Activated CD8-positive, alpha-beta T cell treated with anti-CD3 and anti-CD28 coated beads, Interleukin-2, amount 10 ng/mL, durations not matched to agents 7 days and 5 days (primary cell): ENCODE data around the gene TESPA1. TPM values are rescaled to one million over a fixed set of nuclear protein-coding genes. Genes with fewer than 3 reads are reported as not detected.
"Not testable (repeated sequence)": the region's sequence is repeated elsewhere in the genome, so short reads cannot be mapped to it uniquely, and the experiment has no call there.

Experiments
- ATAC-seq: fragments of 150-1000 bp; cut with Tn5 transposase; one replicate; pipeline ENCODE4 v1.10.0; 2021; ENCODE audit warnings: moderate library complexity
- CTCF ChIA-PET: fragments of 350-600 bp; sonication (Branson Sonifier 250); formaldehyde crosslinking; loops from one replicate; lab custom pipeline; 2021; ENCODE audit warnings: antibody characterized with exemption; lab: Charles Lee
- POLR2A ChIA-PET: fragments of 350-600 bp; sonication (Branson Sonifier 250); formaldehyde crosslinking; loops from one replicate; lab custom pipeline; 2021; ENCODE audit warnings: antibody characterized with exemption; lab: Charles Lee
- DNase-seq: peaks from one replicate; pipeline ENCODE4 v3.0.0-alpha.2; 2020
- H3K27ac Mint-ChIP-seq: one replicate; pipeline ENCODE4 v1.8.0; 2021; ENCODE audit warnings: mild to moderate bottlenecking, mixed read lengths
- H3K27me3 Mint-ChIP-seq: one replicate; pipeline ENCODE4 v1.8.0; 2021; ENCODE audit warnings: low read depth, mixed read lengths
- H3K36me3 Mint-ChIP-seq: one replicate; pipeline ENCODE4 v1.8.0; 2021; ENCODE audit warnings: low read depth, mixed read lengths
- H3K4me1 Mint-ChIP-seq: one replicate; pipeline ENCODE4 v1.8.0; 2021; ENCODE audit warnings: low read depth, mixed read lengths
- H3K4me3 Mint-ChIP-seq: one replicate; pipeline ENCODE4 v1.8.0; 2021; ENCODE audit warnings: mild to moderate bottlenecking, mixed read lengths
- H3K9me3 Mint-ChIP-seq: one replicate; pipeline ENCODE4 v1.8.0; 2022; ENCODE audit warnings: mixed read lengths; ENCODE audit not compliant: insufficient read depth
- total RNA-seq, 2 experiments: library from RNA; stranded (reverse); gene quantifications; one replicate each; pipeline ENCODE4 v1.2.3, GENCODE V29; 2021

Gene TESPA1
- total RNA-seq, 2 experiments from 2014 or later: 81.0 to 84.6 TPM

DNA sequence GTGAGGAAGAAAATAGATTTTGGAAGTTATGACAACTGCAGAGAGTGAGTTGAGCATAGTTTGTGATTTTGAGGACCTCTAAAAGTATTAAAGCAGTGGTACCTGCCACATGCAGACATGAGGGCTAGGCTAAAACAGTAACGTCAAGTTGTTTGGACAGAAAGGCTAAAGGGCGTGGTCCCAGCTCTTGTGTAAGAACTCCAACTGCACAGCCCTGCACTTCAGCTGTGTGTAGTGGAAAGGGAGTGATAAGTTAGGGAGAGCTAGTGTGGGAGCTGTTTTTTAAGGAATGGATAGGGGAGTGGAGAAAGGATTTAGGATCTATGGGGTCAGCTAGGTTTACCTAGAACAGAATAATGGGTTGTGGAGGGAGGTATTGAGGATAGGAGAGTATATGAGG, 39.5 kb downstream of the TESPA1 start:
- Mint-ChIP-seq H3K36me3 (peaks cover 32% of the 10 kb centered on the region), H3K4me3 (no peak overlapping the region), H3K4me1 (peaks cover 5% of the 10 kb centered on the region), H3K27me3 (no peaks in the 10 kb centered on the region), H3K27ac (no peak overlapping the region), H3K9me3 (no peaks in the 10 kb centered on the region)
- ATAC-seq (no peak), DNase-seq (no peak)
- ChIA-PET POLR2A (no interaction called here), CTCF (no interaction called here)

DNA sequence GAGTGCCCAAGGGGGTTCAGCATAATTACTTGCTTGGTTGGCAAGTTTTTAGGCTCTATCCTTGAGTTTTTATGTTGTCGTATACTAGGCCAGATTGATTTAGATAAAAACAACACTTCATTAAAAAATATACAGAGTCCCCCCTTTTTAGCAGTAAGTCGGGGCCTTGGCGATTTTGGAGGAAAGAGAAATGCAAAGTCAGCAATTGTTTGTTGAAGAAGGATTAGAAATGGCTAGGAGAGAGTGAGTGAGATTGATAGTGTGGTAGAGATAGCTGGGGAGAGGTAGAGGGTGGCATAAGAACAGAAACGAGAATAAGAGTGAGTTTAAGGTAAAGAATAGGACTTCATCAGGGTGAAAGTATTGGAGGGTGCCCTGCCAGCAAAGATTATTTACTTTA, 41.3 kb downstream of the TESPA1 start:
- POLR2A ChIA-PET: not testable (repeated sequence)
- CTCF ChIA-PET: interaction anchor here (1.3 kb wide), 1 partner anchor 194 kb away, joined by 3 read pairs; no protein-coding TSS in a partner anchor

DNA sequence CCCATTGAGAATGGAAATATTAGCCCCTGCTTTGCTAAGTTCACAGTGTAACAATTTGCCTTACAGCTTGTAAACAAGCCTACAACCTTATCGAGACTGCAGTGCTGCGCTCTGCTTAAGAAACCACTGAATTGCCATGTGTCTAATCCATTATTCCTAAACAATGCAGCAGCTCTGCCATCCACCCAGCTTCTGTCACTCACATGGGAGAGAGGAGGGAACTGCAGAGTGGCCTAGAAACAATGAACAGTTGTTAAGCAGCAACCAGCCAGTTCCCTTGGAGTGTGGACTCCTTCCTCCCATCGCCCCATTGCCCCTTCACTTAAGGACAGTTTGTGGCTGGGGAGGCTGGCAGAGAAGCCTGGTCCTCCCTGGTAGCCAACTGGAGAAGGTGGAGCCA, 42.9 kb downstream of the TESPA1 start:
- no peak for ATAC-seq
- Mint-ChIP-seq H3K9me3 (peaks cover 1% of the 10 kb centered on the region), H3K4me1 (peaks cover 4% of the 10 kb centered on the region), H3K27ac (no peak overlapping the region), H3K36me3 (peaks cover 12% of the 10 kb centered on the region), H3K4me3 (no peak overlapping the region), H3K27me3 (no peaks in the 10 kb centered on the region)
- ChIA-PET CTCF (interaction anchor here (1.2 to 2.2 kb wide), 3 partner anchors 16 to 217 kb away, joined by 3 to 4 read pairs (median 4); no protein-coding TSS in a partner anchor), POLR2A (no interaction called here)
- no peak for DNase-seq

More for the DNA sequence above, 41.3 kb downstream of the TESPA1 start:
- not testable (repeated sequence) for H3K4me1 Mint-ChIP-seq, H3K4me3 Mint-ChIP-seq, DNase-seq, H3K9me3 Mint-ChIP-seq, H3K27ac Mint-ChIP-seq, ATAC-seq, H3K27me3 Mint-ChIP-seq
- peaks cover 18% of the 10 kb centered on the region for H3K36me3 Mint-ChIP-seq

DNA sequence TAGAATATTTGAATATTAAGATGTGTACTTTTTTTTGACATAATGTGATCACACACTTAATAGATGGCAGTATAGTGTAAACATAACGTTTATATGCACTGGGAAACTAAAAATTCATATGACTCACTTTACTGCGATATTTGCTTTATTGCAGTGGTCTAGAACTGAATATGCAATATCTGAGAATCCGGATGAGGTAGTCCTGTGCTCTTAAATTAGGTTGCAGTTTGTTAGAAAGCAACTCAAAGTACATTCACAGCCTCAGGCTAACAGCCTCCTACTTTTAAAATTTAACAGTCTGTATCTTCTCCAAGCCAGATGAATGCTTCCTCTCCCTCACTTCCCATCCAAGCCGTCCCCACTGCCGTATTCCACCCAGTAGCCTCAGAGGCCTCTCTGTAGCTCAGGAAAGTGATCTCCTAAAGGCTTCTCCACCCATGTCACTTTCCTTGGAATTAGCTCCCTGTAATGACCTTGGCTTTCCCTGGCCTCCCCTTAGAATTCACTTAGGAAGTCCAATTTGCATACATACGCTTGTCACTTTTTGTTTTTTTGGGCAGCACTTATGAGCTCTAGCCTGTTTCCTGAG, 43.7 kb downstream of the TESPA1 start:
- Mint-ChIP-seq H3K9me3 (peaks cover 9% of the 10 kb centered on the region), H3K27ac (no peak overlapping the region), H3K4me1 (peaks cover 12% of the 10 kb centered on the region), H3K27me3 (no peaks in the 10 kb centered on the region), H3K4me3 (no peak overlapping the region), H3K36me3 (peaks cover 20% of the 10 kb centered on the region)
- no peak for ATAC-seq
- ChIA-PET CTCF (interaction anchor here (1.2 to 2.2 kb wide), 3 partner anchors 16 to 216 kb away, joined by 3 to 4 read pairs (median 4); no protein-coding TSS in a partner anchor), POLR2A (no interaction called here)
- no peak for DNase-seq

DNA sequence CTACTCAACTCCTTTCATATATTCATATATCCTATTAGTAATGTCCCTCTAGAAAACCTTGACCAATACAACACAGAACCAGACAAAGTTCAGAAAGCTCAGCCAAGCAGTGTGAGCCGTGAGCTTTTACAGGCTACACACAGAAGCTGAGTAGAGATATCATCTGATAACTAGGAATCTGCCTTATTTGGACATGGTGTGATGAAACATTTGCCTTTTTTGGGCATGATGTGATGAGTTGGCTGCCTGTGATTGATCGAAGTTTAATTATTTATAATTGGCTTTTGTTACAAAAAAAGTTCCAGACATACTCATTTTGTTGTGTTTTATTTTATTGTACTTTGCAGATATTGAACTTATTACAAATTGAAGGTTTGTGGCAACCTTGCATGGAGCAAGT, 46.6 kb downstream of the TESPA1 start:
- POLR2A ChIA-PET: interaction anchor here (1.6 kb wide), 1 partner anchor 47 kb away, joined by 5 read pairs; the partner anchor contains the start of gene TESPA1
- peaks cover 40% of the 10 kb centered on the region for H3K4me1 Mint-ChIP-seq
- CTCF ChIA-PET: interaction anchor here (1.0 to 1.1 kb wide), 2 partner anchors 20 to 45 kb away, joined by 3 to 4 read pairs; no protein-coding TSS in a partner anchor
- no peak for DNase-seq
- H3K36me3 Mint-ChIP-seq: peaks cover 34% of the 10 kb centered on the region
- no peak for ATAC-seq
- no peaks in the 10 kb centered on the region for H3K27me3 Mint-ChIP-seq
- H3K9me3 Mint-ChIP-seq: peaks cover 11% of the 10 kb centered on the region
- H3K27ac Mint-ChIP-seq: no peak overlapping the region
- no peak overlapping the region for H3K4me3 Mint-ChIP-seq

DNA sequence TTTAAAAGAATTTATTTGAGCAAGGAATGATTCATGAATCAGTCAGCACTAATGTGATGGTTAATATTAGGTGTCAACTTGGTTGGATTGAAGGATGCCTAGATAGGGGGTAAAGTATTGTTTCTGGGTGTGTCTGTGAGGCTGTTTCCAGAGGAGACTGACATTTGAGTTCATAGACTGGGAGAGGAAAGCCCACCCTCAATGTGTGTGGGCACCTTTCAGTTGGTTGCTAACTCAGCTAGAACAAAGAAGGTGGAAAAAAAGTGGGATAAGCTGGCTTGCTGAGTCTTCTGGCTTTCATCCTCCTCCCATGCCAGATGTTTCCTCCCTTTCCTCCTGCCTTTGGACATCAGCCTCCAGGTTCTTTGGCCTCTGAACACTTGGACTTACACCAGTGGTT, 47.2 kb downstream of the TESPA1 start:
- ATAC-seq (no peak), DNase-seq (no peak)
- H3K9me3 Mint-ChIP-seq: peaks cover 14% of the 10 kb centered on the region
- no peaks in the 10 kb centered on the region for H3K27me3 Mint-ChIP-seq
- H3K36me3 Mint-ChIP-seq: peaks cover 33% of the 10 kb centered on the region
- ChIA-PET POLR2A (interaction anchor here (1.6 kb wide), 1 partner anchor 47 kb away, joined by 5 read pairs; the partner anchor contains the start of gene TESPA1), CTCF (interaction anchor here (0.6 to 1.4 kb wide), 3 partner anchors 19 to 188 kb away, joined by 3 to 5 read pairs (median 4); no protein-coding TSS in a partner anchor)
- H3K4me1 Mint-ChIP-seq: peaks cover 44% of the 10 kb centered on the region
- H3K4me3 Mint-ChIP-seq: no peak overlapping the region
- H3K27ac Mint-ChIP-seq: no peak overlapping the region

DNA sequence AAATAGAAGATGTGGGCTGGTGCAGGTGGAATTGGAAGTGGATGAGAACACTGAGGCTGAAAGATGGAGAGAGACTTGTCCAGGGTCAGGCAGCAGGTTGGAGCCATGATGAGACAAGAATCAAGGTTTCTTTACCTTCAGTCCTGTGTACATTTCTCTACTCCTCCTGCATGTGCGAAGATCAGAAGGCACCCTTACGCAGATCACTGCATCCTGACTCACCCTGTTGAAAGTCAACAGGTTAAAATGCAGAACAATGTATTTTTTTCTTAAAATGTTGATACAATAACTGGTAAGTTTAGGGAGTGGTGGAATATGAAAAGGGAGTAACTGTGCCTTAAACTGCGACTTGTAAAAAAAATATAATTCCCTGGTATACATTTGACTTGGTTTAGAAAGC, 47.8 kb downstream of the TESPA1 start:
- no peaks in the 10 kb centered on the region for H3K27me3 Mint-ChIP-seq
- peaks cover 14% of the 10 kb centered on the region for H3K9me3 Mint-ChIP-seq
- no peak for DNase-seq
- H3K36me3 Mint-ChIP-seq: peaks cover 39% of the 10 kb centered on the region
- ATAC-seq: no peak
- H3K4me1 Mint-ChIP-seq: peaks cover 48% of the 10 kb centered on the region
- ChIA-PET CTCF (interaction anchor here (0.6 to 5.1 kb wide), 8 partner anchors 19 to 212 kb away, joined by 3 to 48 read pairs (median 4); partner anchors contain the start of gene MUCL1), POLR2A (interaction anchor here (0.6 to 1.6 kb wide), 2 partner anchors 48 to 439 kb away, joined by 3 to 5 read pairs; partner anchors contain the start of genes NCKAP1L and TESPA1)
- H3K27ac Mint-ChIP-seq: peak overlapping the region; percentile 97
- H3K4me3 Mint-ChIP-seq: no peak overlapping the region

DNA sequence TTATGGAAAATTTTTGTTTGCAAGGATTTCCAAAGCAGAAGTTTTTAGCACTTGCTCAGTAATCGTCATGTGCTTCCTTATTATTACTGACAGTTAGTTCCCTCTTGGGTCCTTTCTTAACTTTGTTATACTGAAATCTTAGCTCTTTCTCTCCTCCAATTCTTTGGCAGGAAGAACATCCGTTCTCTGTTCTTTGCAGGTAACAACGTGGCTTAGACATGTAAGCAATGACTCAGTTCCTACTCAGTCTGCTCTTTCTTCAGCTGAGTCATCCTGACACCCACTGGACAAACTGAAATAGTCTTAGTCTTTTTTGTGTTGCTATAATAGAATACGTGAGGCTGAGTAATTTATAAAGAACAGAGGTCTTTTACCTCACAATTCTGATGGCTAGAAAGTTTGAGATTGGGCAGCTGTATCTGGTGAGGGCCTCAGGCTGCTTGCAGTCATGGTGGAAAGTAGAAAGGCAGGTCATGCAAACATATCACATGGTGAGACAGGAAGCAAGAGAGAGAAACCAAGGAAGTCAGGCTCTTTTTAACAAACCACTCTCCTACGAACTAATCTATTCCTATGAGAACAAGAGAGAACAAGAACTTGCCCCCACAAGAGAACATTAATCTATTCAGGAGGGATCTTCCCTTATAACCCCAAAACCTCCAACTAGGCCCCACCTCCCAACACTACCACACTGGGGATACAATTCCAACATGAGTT, 49.2 kb downstream of the TESPA1 start:
- peak; percentile 91 for ATAC-seq
- Mint-ChIP-seq H3K4me3 (peak overlapping the region; percentile 36), H3K36me3 (peaks cover 51% of the 10 kb centered on the region), H3K27me3 (no peaks in the 10 kb centered on the region), H3K4me1 (peaks cover 54% of the 10 kb centered on the region), H3K9me3 (peaks cover 23% of the 10 kb centered on the region), H3K27ac (peak overlapping the region; percentile 97)
- peak; percentile 67 for DNase-seq
- CTCF ChIA-PET: interaction anchor here (0.8 to 5.1 kb wide), 16 partner anchors 9 to 213 kb away, joined by 3 to 48 read pairs (median 5); partner anchors contain the start of genes MUCL1 and TESPA1
- POLR2A ChIA-PET: interaction anchor here (1.0 to 1.1 kb wide), 2 partner anchors 49 to 81 kb away, joined by 4 to 6 read pairs; partner anchors contain the start of genes MUCL1 and TESPA1

DNA sequence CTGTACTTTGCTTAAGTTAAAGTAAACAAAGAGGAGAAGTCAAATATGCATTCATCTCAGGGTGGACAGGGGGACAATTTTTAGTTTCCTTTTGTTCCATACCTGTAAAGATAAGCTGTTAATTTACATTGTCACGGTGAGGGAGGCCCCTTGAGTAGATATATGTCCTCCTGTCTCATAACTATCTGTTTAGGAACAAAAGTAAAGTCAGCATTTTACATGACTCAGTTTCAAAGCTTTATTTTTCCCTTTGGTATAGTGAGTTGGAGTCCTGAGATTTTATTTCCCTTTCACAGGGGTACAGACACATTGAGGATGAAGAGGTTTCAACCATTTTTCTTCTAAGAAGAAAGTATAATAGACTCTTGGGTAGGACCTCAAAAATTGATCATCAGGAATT, 50.1 kb downstream of the TESPA1 start:
- DNase-seq (no peak), ATAC-seq (no peak)
- CTCF ChIA-PET: interaction anchor here (0.7 to 5.1 kb wide), 6 partner anchors 8 to 210 kb away, joined by 3 to 48 read pairs (median 4); no protein-coding TSS in a partner anchor
- Mint-ChIP-seq H3K4me3 (no peak overlapping the region), H3K27ac (peak overlapping the region; percentile 69), H3K4me1 (peaks cover 55% of the 10 kb centered on the region), H3K9me3 (peaks cover 32% of the 10 kb centered on the region), H3K36me3 (peaks cover 59% of the 10 kb centered on the region), H3K27me3 (no peaks in the 10 kb centered on the region)
- POLR2A ChIA-PET: interaction anchor here (1.0 to 1.5 kb wide), 3 partner anchors 44 to 80 kb away, joined by 3 to 4 read pairs (median 3); partner anchors contain the start of gene MUCL1

DNA sequence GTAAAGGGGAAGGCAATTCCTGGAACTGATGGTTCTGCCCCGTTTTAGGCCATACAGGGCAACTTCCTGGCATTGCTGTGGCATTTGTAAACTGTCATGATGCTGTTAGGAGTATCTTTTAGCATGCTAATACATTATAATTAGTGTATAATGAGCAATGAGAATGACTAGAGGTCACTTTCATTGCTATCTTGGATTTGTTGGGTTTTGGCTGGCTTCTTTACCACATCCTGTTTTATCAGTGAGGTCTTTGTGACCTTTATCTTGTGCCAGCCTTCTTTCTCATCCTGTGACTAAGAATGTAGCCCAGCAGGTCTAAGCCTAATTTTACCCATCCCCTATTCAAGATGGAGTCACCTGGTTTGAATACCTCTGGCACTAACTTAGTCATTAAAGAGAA, 51.2 kb downstream of the TESPA1 start:
- Mint-ChIP-seq H3K27ac (peak overlapping the region; percentile 69), H3K27me3 (no peaks in the 10 kb centered on the region), H3K4me3 (no peak overlapping the region), H3K36me3 (peaks cover 59% of the 10 kb centered on the region), H3K9me3 (peaks cover 36% of the 10 kb centered on the region), H3K4me1 (peaks cover 55% of the 10 kb centered on the region)
- ATAC-seq: peak; percentile 38
- DNase-seq: peak; percentile 47
- CTCF ChIA-PET: interaction anchor here (1.7 to 5.1 kb wide), 3 partner anchors 25 to 184 kb away, joined by 6 to 48 read pairs (median 15); no protein-coding TSS in a partner anchor
- POLR2A ChIA-PET: interaction anchor here (1.0 to 1.5 kb wide), 2 partner anchors 45 to 59 kb away, joined by 3 read pairs; no protein-coding TSS in a partner anchor

DNA sequence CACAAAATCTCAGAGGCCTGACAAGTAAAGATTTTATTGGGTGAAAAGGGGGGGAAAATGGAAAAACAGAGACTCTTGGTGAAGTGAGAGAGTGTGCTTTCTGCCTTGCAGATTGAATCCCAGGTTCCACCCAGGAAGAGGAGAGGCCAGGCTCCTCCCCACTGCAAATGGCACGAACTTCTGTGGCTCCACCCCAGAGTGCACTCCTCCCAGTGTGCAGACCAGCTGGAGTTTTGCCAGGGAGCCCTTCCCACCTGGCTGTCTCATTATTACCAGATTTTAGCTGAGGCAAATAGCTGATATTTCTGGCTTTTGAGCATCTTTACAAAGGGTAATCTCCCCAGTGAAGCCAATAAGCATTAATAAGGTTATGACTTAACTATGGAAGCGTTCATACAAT, 51.9 kb downstream of the TESPA1 start:
- H3K4me1 Mint-ChIP-seq: peaks cover 55% of the 10 kb centered on the region
- no peaks in the 10 kb centered on the region for H3K27me3 Mint-ChIP-seq
- H3K9me3 Mint-ChIP-seq: peaks cover 36% of the 10 kb centered on the region
- peak overlapping the region; percentile 69 for H3K27ac Mint-ChIP-seq
- ChIA-PET POLR2A (no interaction called here), CTCF (interaction anchor here (1.7 to 5.1 kb wide), 2 partner anchors 25 to 183 kb away, joined by 6 to 48 read pairs; no protein-coding TSS in a partner anchor)
- ATAC-seq: no peak
- no peak overlapping the region for H3K4me3 Mint-ChIP-seq
- H3K36me3 Mint-ChIP-seq: peaks cover 56% of the 10 kb centered on the region
- DNase-seq: no peak
